GM21576 (cell line): ENCODE data around the gene STN1.

Source experiments
- ATAC-seq: cut with Tn5 transposase; IDR thresholded peaks from one replicate; pipeline ENCODE4 v1.9.1; 2021; ENCODE audit warnings: mild to moderate bottlenecking, moderate library complexity; ENCODE audit not compliant: unreplicated experiment

Gene STN1

GRCh38 chr10:103918053-103918846 is at the start of gene STN1:
Gene STN1 (minus strand): TSS chr10:103918184. CDS start chr10:103917594, 590 bp downstream.
- ATAC-seq: peak; percentile 90

GRCh38 chr10:103967448-103968071 is 49.6 kb upstream of the STN1 start:
- ATAC-seq: peak; percentile 32

- ATAC-seq: peak; percentile 78
These were observed 48.9 kb upstream of the STN1 start, which contains the start of gene SLK for GRCh38 chr10:103966671-103967447. Gene SLK (plus strand): TSS chr10:103967140. CDS start chr10:103967746, 606 bp downstream.

- no peak for ATAC-seq
These were observed 42.1 kb upstream of the STN1 start for GRCh38 chr10:103960103-103960502.

- ATAC-seq: no peak
These were observed 41.0 kb upstream of the STN1 start for GRCh38 chr10:103958996-103959395.

GRCh38 chr10:103954543-103954942 is 36.6 kb upstream of the STN1 start:
- ATAC-seq: no peak

- ATAC-seq: no peak
These were observed 34.0 kb upstream of the STN1 start for GRCh38 chr10:103951942-103952341.

- no peak for ATAC-seq
These were observed 33.2 kb upstream of the STN1 start for GRCh38 chr10:103951183-103951582.

GRCh38 chr10:103949728-103950127 is 31.7 kb upstream of the STN1 start:
- no peak for ATAC-seq

GRCh38 chr10:103947799-103948516 is 30.0 kb upstream of the STN1 start:
- ATAC-seq: no peak

- no peak for ATAC-seq
These were observed 24.9 kb upstream of the STN1 start for GRCh38 chr10:103942866-103943265.

GRCh38 chr10:103941801-103942200 is 23.8 kb upstream of the STN1 start:
- no peak for ATAC-seq

GRCh38 chr10:103939522-103939921 is 21.5 kb upstream of the STN1 start:
- no peak for ATAC-seq

- ATAC-seq: no peak
These were observed 18.0 kb upstream of the STN1 start for GRCh38 chr10:103936022-103936421.

- no peak for ATAC-seq
These were observed 16.3 kb upstream of the STN1 start for GRCh38 chr10:103934308-103934707.

GRCh38 chr10:103933557-103934121 is 15.7 kb upstream of the STN1 start:
- no peak for ATAC-seq

GRCh38 chr10:103932971-103933370 is 15.0 kb upstream of the STN1 start:
- no peak for ATAC-seq

- no peak for ATAC-seq
These were observed 14.3 kb upstream of the STN1 start for GRCh38 chr10:103932271-103932670.

GRCh38 chr10:103931603-103932002 is 13.6 kb upstream of the STN1 start:
- no peak for ATAC-seq

- no peak for ATAC-seq
These were observed 12.9 kb upstream of the STN1 start for GRCh38 chr10:103930881-103931280.

GRCh38 chr10:103930449-103930848 is 12.5 kb upstream of the STN1 start:
- no peak for ATAC-seq
